Measurements from ENCODE around the gene WBP1. TPM values are rescaled to one million over a fixed set of nuclear protein-coding genes. Genes with fewer than 3 reads are reported as not detected.
"Not testable (repeated sequence)": the region's sequence is repeated elsewhere in the genome, so short reads cannot be mapped to it uniquely, and the experiment has no call there.

The WBP1 gene
- total RNA-seq: 24.9 TPM

GRCh38 chr2:74458132-74458937 is at the start of gene WBP1:
Gene WBP1, plus strand, starts transcription at chr2:74458438. Its CDS starts 165 bp downstream, at chr2:74458603.
- peak; percentile 97 for FAIRE-seq
- peak; percentile 94 to 96 for DNase-seq (ENCODE audit: low spot score in 2 of 2)

GRCh38 chr2:74413001-74413698 is 45.1 kb upstream of the WBP1 start:
- peak in 1 of 2 donors; percentile 22 for DNase-seq (ENCODE audit: low spot score in 2 of 2)
- FAIRE-seq: no peak

GRCh38 chr2:74414441-74414840 is 43.8 kb upstream of the WBP1 start:
- no peak for FAIRE-seq
- DNase-seq (ENCODE audit: low spot score in 2 of 2): peak in 1 of 2 donors; percentile 42

GRCh38 chr2:74414881-74415761 is 43.1 kb upstream of the WBP1 start:
- DNase-seq (ENCODE audit: low spot score in 2 of 2) (peak; percentile 74 to 75), FAIRE-seq (no peak)

- FAIRE-seq (no peak), DNase-seq (ENCODE audit: low spot score in 2 of 2) (peak in 1 of 2 donors; percentile 35)
Measured at GRCh38 chr2:74415762-74416395, 42.4 kb upstream of the WBP1 start.

- FAIRE-seq (no peak), DNase-seq (ENCODE audit: low spot score in 2 of 2) (peak in 1 of 2 donors; percentile 45)
Measured at GRCh38 chr2:74416778-74417177, 41.5 kb upstream of the WBP1 start.

GRCh38 chr2:74417197-74417596 is 41.0 kb upstream of the WBP1 start:
- FAIRE-seq: no peak

GRCh38 chr2:74417763-74418162 is 40.5 kb upstream of the WBP1 start:
- FAIRE-seq (no peak), DNase-seq (ENCODE audit: low spot score in 2 of 2) (peak in 1 of 2 donors; percentile 29)

More at GRCh38 chr2:74417197-74417596, 41.0 kb upstream of the WBP1 start:
- peak in 1 of 2 donors; percentile 4 for DNase-seq (ENCODE audit: low spot score in 2 of 2)

GRCh38 chr2:74418312-74418711 is 39.9 kb upstream of the WBP1 start:
- FAIRE-seq (no peak), DNase-seq (ENCODE audit: low spot score in 2 of 2) (no peak)

- FAIRE-seq: no peak
- peak in 1 of 2 donors; percentile 10 for DNase-seq (ENCODE audit: low spot score in 2 of 2)
Measured at GRCh38 chr2:74419345-74419744, 38.9 kb upstream of the WBP1 start.

- FAIRE-seq: no peak
- peak in 1 of 2 donors; percentile 6 for DNase-seq (ENCODE audit: low spot score in 2 of 2)
Measured at GRCh38 chr2:74420006-74420405, 38.2 kb upstream of the WBP1 start.

GRCh38 chr2:74420443-74421103 is 37.7 kb upstream of the WBP1 start:
- DNase-seq (ENCODE audit: low spot score in 2 of 2): peak in 1 of 2 donors; percentile 10
- FAIRE-seq: not testable (repeated sequence)

GRCh38 chr2:74421221-74421870 is 36.9 kb upstream of the WBP1 start, which contains the start of the genes C2orf81 and WDR54:
Gene C2orf81, minus strand, starts transcription at chr2:74421619. Its CDS starts 59 bp downstream, at chr2:74421560.
Gene WDR54, plus strand, starts transcription at chr2:74421730. Its CDS starts 424 bp downstream, at chr2:74422154.
- peak; percentile 82 to 90 for DNase-seq (ENCODE audit: low spot score in 2 of 2)
- no peak for FAIRE-seq

- FAIRE-seq (no peak), DNase-seq (ENCODE audit: low spot score in 2 of 2) (peak in 1 of 2 donors; percentile 17)
Measured at GRCh38 chr2:74423231-74424095, 34.8 kb upstream of the WBP1 start.

GRCh38 chr2:74424139-74424992 is 33.9 kb upstream of the WBP1 start:
- DNase-seq (ENCODE audit: low spot score in 2 of 2): peak in 1 of 2 donors; percentile 33
- no peak for FAIRE-seq

GRCh38 chr2:74424995-74425406 is 33.2 kb upstream of the WBP1 start:
- DNase-seq (ENCODE audit: low spot score in 2 of 2): peak in 1 of 2 donors; percentile 30

GRCh38 chr2:74425523-74425922 is 32.7 kb upstream of the WBP1 start:
- FAIRE-seq (no peak), DNase-seq (ENCODE audit: low spot score in 2 of 2) (peak in 1 of 2 donors; percentile 31)

More at GRCh38 chr2:74424995-74425406, 33.2 kb upstream of the WBP1 start:
- FAIRE-seq: no peak
